ENCODE data around the gene KRT8. TPM values are rescaled to one million over a fixed set of nuclear protein-coding genes. Genes with fewer than 3 reads are reported as not detected.
A peak's percentile ranks its signal among the peaks of the same experiment; 100 is the strongest.

Gene KRT8
- total RNA-seq, 2 experiments from 2014 or later, result 0.24 to 0.40 TPM

DNA sequence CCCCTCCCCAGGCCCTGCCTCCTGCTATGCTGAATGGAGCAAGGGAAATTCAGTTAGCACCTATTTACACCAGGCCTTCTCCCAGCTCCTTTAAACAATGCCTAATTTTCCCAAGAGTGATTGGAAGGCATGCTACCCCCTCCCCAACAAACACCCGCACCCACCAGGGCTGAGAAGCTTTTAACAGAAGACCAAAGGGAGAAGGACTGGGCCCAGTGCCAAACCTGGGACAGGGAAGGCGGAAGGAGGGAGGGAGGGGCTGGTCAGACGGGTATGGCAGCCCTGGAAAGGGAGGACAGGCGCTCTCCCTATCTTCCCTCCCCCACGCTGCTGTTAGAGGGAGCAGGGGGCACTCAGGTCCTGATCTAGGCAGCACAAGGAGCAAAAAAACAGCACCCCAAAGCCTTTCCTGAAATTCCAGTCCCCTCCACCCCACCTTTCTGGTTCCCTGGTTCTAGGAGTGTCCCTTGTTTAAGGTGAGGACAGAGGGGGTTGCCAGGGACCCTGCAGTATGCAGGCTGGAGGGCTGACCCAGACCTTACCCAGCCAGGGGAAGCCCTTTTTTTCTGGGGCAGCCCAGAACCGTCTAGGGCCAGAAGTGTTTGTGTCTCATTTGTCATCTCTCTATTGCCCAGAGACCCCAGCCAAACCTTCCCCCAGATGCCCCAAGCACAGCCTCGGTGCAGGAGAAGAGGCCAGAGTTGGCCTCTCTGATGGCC is 2.4 kb upstream of the KRT8 start:
- Mint-ChIP-seq H3K9me3 (no peaks in the 10 kb centered on the region), H3K27me3 (ENCODE audit: low read depth) (no peaks in the 10 kb centered on the region), H3K36me3 (ENCODE audit: low read depth) (no peaks in the 10 kb centered on the region), H3K4me3 (no peak overlapping the region), H3K4me1 (ENCODE audit: low read depth) (peaks cover 8% of the 10 kb centered on the region), H3K27ac (no peak overlapping the region)
- intact Hi-C loops (cut with micrococcal nuclease), result no loop called here
- CTCF ChIA-PET, result interaction anchor here (1.3 to 3.2 kb wide), 2 partner anchors 22 to 29 kb away, joined by 3 to 11 read pairs; no protein-coding TSS in a partner anchor
- no peak for DNase-seq

DNA sequence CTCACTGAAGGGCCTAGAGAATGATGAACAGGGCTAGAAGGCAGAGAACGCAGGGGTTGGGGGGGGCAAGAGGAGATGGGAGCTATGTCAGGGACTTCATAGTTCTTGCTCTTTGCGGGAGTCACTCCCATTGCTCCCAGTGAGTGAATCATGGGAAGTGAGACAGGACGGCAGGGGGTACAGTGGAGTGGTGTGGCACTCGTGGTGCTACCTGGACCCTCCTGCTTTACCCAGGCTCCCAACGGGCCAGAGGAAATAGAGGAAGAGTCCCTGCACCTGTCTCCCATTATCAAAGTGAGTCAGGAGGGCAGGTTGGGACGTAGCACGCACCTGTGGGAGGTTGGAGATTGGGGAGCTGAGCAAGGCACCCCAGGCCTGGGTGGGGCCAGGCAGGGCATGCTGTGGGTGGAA is 1.3 kb upstream of the KRT8 start:
- no peak for DNase-seq
- H3K27ac Mint-ChIP-seq, result no peak overlapping the region
- CTCF ChIA-PET, result interaction anchor here (0.6 to 3.2 kb wide), 5 partner anchors 12 to 74 kb away, joined by 3 to 11 read pairs (median 4); no protein-coding TSS in a partner anchor
- peaks cover 8% of the 10 kb centered on the region for H3K4me1 Mint-ChIP-seq (ENCODE audit: low read depth)
- no peaks in the 10 kb centered on the region for H3K36me3 Mint-ChIP-seq (ENCODE audit: low read depth)
- no peaks in the 10 kb centered on the region for H3K9me3 Mint-ChIP-seq
- intact Hi-C loops (cut with micrococcal nuclease), result no loop called here
- no peaks in the 10 kb centered on the region for H3K27me3 Mint-ChIP-seq (ENCODE audit: low read depth)
- no peak overlapping the region for H3K4me3 Mint-ChIP-seq

DNA sequence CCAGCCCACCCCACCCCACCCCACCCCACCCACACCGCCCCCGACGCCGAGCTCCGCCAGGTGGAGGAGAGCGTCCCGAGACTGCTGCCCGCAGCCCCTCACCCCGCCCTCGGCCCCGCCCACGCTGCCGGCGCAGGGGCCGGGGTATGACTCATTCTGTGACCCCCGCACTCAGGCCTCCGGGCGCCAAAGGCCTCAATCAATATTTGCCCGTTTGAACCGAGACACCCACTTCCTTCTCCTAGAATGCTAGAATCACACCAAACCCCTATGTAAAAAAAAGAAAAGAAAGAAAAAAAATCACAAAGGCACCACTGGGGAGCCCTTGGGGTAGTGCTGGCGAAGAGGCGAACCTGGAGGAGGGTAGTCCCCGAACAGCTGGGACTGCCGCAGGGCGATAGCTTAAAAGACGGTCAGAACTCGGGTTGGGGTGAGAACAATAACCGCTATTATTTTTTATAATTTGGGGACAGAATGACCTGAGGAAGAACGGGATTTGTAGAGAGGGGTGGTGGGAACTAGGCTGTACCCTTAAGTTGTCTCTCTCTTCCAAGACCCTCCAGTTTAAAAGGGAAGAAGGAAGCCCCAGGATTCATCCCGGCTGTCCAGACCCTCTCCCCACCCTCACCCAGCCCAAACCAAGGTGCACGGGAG is 894 bp downstream of the KRT8 start:
- Mint-ChIP-seq H3K36me3 (ENCODE audit: low read depth) (no peaks in the 10 kb centered on the region), H3K27me3 (ENCODE audit: low read depth) (no peaks in the 10 kb centered on the region), H3K4me1 (ENCODE audit: low read depth) (peaks cover 5% of the 10 kb centered on the region), H3K9me3 (no peaks in the 10 kb centered on the region), H3K4me3 (peak overlapping the region; percentile 51), H3K27ac (no peak overlapping the region)
- DNase-seq, result peak; percentile 25
- intact Hi-C loops (cut with micrococcal nuclease), result no loop called here
- CTCF ChIA-PET, result interaction anchor here (0.7 to 3.2 kb wide), 3 partner anchors 19 to 880 kb away, joined by 3 to 11 read pairs (median 3); no protein-coding TSS in a partner anchor

DNA sequence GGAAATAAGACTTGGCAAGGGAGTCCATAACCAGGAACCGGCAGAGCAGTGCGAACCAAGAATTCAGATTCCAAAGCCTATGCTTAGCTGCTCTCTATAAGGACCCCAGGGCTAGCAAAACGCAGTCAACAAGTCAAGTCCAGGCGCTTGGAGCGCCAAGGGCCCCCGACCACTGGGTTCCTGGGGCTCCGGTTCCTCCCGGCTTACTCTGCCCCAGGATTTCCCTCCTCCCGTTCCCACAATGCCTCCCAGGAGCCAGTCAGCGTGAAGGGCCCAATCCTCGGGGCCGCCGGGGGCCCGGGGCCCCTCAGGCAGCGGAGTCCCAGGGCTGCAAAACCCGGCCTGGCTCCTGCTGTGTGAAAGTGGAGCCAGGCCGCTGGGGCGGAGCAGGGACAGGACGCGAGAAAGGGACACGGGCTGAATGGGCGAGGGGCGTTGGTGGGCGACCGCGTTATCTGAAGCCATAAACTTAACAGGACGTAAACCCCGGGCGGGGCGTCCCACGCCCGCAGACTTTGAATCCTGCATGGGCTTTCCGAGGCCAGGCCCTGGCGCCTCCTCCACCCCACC is 1.5 kb downstream of the KRT8 start:
- Mint-ChIP-seq H3K36me3 (ENCODE audit: low read depth) (no peaks in the 10 kb centered on the region), H3K4me1 (ENCODE audit: low read depth) (peaks cover 5% of the 10 kb centered on the region), H3K27me3 (ENCODE audit: low read depth) (no peaks in the 10 kb centered on the region), H3K4me3 (peak overlapping the region; percentile 36), H3K9me3 (no peaks in the 10 kb centered on the region), H3K27ac (no peak overlapping the region)
- peak; percentile 78 for DNase-seq
- CTCF ChIA-PET, result interaction anchor here (0.8 to 1.3 kb wide), 2 partner anchors 24 to 77 kb away, joined by 3 read pairs; no protein-coding TSS in a partner anchor
- intact Hi-C loops (cut with micrococcal nuclease), result no loop called here

DNA sequence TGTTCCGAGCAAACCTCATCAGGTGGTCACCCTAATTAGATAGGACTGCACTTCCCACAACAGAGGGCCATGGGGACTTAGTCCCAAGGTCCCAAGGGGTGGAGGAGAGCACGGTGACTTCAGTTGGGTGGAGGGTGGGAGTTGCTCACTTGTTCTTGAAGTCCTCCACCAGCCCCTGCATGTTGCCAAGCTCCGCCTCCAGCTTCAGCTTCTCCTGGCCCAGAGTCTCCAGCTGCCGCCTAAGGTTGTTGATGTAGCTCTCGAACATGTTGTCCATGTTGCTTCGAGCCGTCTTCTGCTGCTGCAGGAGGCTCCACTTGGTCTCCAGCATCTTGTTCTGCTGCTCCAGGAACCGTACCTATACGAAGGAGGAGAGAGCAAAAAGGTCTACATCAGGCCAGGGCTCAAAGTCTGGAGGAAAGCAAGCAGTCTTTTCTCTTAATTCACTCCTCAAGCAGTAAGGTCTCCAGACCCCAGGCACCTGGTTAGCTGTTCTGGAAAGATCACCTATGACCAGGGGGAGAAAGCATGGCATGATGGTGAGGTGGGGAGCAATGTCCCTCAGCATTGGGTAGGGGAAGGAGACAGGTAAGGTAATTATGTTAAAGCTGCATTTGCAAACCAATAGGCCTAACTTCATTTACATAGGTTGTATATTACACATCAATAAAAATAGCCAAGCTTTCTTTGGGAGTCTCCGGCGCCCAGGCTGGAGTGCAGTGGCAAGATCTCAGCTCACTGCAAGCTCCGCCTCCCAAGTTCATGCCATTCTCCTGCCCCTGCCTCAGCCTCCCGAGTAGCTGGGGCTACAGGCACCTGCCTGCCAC is 2.9 kb downstream of the KRT8 start:
- Mint-ChIP-seq H3K36me3 (ENCODE audit: low read depth) (no peaks in the 10 kb centered on the region), H3K27ac (no peak overlapping the region), H3K4me3 (no peak overlapping the region), H3K27me3 (ENCODE audit: low read depth) (no peaks in the 10 kb centered on the region), H3K9me3 (no peaks in the 10 kb centered on the region), H3K4me1 (ENCODE audit: low read depth) (peaks cover 5% of the 10 kb centered on the region)
- intact Hi-C loops (cut with micrococcal nuclease), result no loop called here
- no peak for DNase-seq
- CTCF ChIA-PET, result interaction anchor here (0.5 to 1.4 kb wide), 4 partner anchors 17 to 782 kb away, joined by 3 to 10 read pairs (median 6); no protein-coding TSS in a partner anchor

DNA sequence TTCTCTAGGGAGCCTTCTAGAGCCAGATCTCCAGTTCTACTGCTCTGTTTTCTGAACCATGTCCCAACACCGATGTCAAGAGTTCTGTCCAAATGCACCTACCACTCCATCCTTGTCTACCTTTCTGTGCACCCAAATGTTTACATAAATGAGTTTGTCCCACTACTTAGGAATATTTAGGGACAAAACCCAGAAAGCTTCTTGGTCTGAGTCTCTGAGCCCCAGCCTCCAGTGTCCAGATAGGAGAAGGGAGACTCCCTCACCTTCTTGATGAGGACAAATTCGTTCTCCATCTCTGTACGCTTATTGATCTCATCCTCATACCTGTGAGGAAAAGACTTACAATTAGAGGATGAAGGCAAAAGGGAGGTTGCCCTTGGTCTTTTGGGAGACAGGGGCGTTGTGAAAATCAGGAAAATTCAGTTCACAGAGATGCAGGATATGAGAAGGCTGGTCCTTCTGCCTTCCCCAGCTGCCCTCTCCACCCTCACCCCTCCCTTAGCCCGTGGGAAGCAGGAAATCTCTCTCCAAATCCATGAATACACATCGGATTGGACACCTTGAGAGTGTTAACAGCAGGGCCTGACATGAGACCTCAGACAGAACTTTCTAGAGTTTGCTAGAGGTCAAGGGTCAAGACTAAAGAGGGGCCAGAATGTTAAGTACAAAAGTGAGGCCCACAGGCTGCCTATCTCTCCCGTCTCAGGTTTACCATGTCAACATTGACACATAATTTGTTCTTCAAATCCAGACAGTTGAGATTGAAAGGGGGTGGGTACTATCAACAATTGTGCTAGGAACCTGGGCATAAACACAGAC is 3.8 kb downstream of the KRT8 start:
- DNase-seq, result no peak
- no peak overlapping the region for H3K27ac Mint-ChIP-seq
- peaks cover 5% of the 10 kb centered on the region for H3K4me1 Mint-ChIP-seq (ENCODE audit: low read depth)
- no peaks in the 10 kb centered on the region for H3K27me3 Mint-ChIP-seq (ENCODE audit: low read depth)
- CTCF ChIA-PET, result interaction anchor here (0.9 to 2.7 kb wide), 4 partner anchors 16 to 83 kb away, joined by 3 to 15 read pairs (median 7); no protein-coding TSS in a partner anchor
- intact Hi-C loops (cut with micrococcal nuclease), result no loop called here
- no peaks in the 10 kb centered on the region for H3K36me3 Mint-ChIP-seq (ENCODE audit: low read depth)
- H3K9me3 Mint-ChIP-seq, result no peaks in the 10 kb centered on the region
- H3K4me3 Mint-ChIP-seq, result no peak overlapping the region

DNA sequence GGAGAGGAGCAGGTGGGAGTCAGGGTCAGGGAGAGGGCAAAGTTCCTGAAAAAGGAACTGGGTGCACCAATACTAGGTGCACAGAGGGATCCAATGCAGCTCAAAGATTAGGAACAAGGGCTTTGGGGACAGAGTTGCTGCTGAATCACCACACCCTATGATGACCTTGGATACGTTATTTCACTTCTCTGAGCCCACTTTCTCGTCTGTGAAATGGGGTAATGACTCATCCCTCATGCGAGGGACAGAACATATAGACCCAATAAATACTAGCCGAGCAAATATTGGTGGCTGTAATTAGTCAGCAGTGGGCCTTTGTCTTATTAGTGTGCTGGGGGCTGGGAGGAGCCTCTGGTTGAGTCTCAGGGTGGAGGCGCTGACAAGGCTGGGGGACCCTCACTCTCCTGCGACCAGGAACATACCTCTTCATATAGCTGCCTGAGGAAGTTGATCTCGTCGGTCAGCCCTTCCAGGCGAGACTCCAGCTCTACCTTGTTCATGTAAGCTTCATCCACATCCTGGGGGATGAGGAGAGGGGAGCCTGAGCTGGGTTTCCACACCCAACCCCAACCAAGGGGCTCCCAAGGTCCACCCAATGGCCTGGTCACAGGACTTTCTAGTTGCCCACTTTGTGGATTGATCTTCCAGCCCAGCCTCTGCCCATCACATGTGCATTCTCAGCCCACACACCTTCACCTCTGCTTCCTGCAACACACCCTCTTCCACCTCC is 4.5 kb downstream of the KRT8 start:
- Mint-ChIP-seq H3K27me3 (ENCODE audit: low read depth) (no peaks in the 10 kb centered on the region), H3K36me3 (ENCODE audit: low read depth) (no peaks in the 10 kb centered on the region), H3K4me1 (ENCODE audit: low read depth) (peaks cover 5% of the 10 kb centered on the region), H3K9me3 (no peaks in the 10 kb centered on the region), H3K27ac (no peak overlapping the region), H3K4me3 (no peak overlapping the region)
- DNase-seq, result no peak
- intact Hi-C loops (cut with micrococcal nuclease), result no loop called here
- CTCF ChIA-PET, result interaction anchor here (0.7 to 2.7 kb wide), 2 partner anchors 16 to 21 kb away, joined by 4 to 15 read pairs; no protein-coding TSS in a partner anchor

DNA sequence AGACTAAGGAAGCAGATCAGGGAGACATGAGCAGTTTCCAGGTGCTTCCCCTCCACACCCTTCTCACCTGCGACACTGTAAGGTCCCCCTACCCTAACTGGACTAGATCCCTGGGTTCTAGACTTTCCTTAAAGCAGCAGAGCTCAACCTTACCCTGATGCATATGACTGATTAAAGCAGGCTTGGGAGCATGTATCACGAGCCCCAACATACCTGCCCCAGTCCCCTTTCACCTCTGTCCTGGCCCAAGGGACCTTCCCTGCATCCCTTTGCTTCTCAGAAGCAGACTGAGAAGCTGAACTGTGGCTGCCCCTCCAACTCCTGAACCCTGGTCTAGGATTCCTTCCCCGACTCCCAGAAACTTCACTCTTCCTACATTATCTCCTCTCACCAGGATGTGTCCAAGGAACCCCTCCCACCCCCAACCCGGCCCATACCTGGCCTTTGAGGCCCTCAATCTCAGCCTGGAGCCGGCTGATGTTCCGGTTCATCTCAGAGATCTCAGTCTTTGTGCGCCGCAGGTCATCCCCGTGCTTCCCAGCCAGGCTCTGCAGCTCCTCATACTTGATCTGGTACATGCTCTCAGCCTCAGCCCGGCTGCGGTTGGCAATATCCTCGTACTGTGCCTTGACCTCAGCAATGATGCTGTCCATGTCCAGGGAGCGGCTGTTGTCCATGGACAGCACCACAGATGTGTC is 5.4 kb downstream of the KRT8 start:
- DNase-seq, result no peak
- no peaks in the 10 kb centered on the region for H3K27me3 Mint-ChIP-seq (ENCODE audit: low read depth)
- H3K27ac Mint-ChIP-seq, result no peak overlapping the region
- intact Hi-C loops (cut with micrococcal nuclease), result no loop called here
- no peak overlapping the region for H3K4me3 Mint-ChIP-seq
- CTCF ChIA-PET, result interaction anchor here (2.7 kb wide), 1 partner anchor 15 kb away, joined by 15 read pairs; no protein-coding TSS in a partner anchor
- H3K36me3 Mint-ChIP-seq (ENCODE audit: low read depth), result no peaks in the 10 kb centered on the region
- no peaks in the 10 kb centered on the region for H3K9me3 Mint-ChIP-seq
- peaks cover 5% of the 10 kb centered on the region for H3K4me1 Mint-ChIP-seq (ENCODE audit: low read depth)

DNA sequence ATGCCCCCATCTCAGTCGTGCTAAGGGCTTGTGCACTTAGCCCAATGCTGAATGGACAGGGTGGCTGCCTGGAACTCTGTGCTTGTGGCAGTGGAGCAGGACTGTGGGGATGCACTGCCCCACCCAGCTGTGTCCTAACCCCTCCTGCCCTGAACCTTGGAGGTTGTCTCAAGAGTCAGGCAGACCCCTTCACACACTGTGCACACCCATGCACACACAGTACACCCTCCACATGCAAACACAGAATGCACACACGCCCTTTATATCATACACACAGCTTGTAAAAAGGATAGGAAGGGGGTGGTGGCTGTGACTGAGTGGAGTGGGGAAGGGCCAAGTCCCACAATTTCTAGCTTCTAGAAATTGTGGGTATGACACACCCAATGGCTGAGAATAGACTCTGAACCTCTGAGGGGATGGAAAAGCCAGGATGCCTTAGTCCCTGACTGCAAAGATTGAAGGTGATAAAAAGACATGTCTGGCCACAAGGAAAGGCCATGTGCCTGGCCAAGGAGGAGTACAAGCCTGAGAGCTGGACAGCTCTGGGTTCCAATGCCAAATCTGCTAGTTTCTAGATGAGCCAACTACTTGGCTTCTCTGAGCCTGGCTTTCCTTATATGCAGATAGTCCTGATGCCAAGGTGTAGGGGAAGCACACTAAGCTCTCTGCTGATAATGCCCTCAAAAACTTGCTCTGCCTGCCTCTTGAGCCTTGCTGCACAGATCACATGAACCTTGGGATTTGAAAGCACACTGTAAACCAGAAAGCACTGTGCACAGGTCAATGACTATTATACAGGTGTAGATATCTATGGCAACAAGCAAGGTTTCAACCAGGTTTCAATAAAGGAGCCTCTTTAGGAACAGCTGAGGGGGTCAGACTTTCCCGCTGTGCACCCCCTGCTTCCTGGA is 8.4 kb downstream of the KRT8 start:
- Mint-ChIP-seq H3K36me3 (ENCODE audit: low read depth) (no peaks in the 10 kb centered on the region), H3K27ac (no peak overlapping the region), H3K9me3 (no peaks in the 10 kb centered on the region), H3K4me3 (no peak overlapping the region), H3K27me3 (ENCODE audit: low read depth) (no peaks in the 10 kb centered on the region), H3K4me1 (ENCODE audit: low read depth) (no peaks in the 10 kb centered on the region)
- DNase-seq, result no peak
- CTCF ChIA-PET, result interaction anchor here (0.6 to 3.4 kb wide), 6 partner anchors 11 to 528 kb away, joined by 3 to 29 read pairs (median 4); no protein-coding TSS in a partner anchor
- intact Hi-C loops (cut with micrococcal nuclease), result no loop called here
